ENCODE data around the gene RASL12. TPM values are rescaled to one million over a fixed set of nuclear protein-coding genes. Genes with fewer than 3 reads are reported as not detected.

RASL12 gene
- total and polyA plus RNA-seq, 2 donors (not counting 1 experiment from before 2014, with no cell fraction given) = 9.1 to 50.5 TPM

- Histone ChIP-seq H3K4me3 (replicated peaks in 1 of 4; ENCODE audit: control extremely low read depth in 1 of 4, insufficient read depth in 1 of 4, low read depth in 3 of 4, low read length in 4 of 4) (no peak overlapping the region), H3K27ac (ENCODE audit: insufficient read depth, low read length) (no peak overlapping the region), H3K9me3 (ENCODE audit: control insufficient read depth, insufficient read depth, low read depth, low read length) (no peaks in the 10 kb centered on the region), H2AFZ (ENCODE audit: low read length) (no peak overlapping the region), H3K4me1 (ENCODE audit: control insufficient read depth, extremely low read depth, insufficient read depth, low read length) (no peaks in the 10 kb centered on the region), H3K36me3 (ENCODE audit: control insufficient read depth, insufficient read depth, low read length) (no peaks in the 10 kb centered on the region), H4K20me1 (ENCODE audit: control insufficient read depth, extremely low read depth, insufficient read depth, low read length) (no peaks in the 10 kb centered on the region), H3K4me2 (ENCODE audit: extremely low read depth, insufficient read depth, low read length) (no peak overlapping the region), H3K79me2 (ENCODE audit: control insufficient read depth, insufficient read depth, low read length) (no peaks in the 10 kb centered on the region), H3K9ac (ENCODE audit: insufficient read depth, low read length) (no peak overlapping the region), H3K27me3 (ENCODE audit: control insufficient read depth, insufficient read depth, low read length) (no peaks in the 10 kb centered on the region)
- no peak for DNase-seq (ENCODE audit: low read depth in 2 of 2)
- no peak for TF ChIP-seq CTCF (conservative IDR thresholded peaks at IDR 0.05 in 1 of 2, IDR thresholded peaks at IDR 0.05 in 1 of 2; ENCODE audit: low read depth in 1 of 2, low read length in 2 of 2)
- no peak for TF ChIP-seq EZH2 (IDR thresholded peaks at IDR 0.05; ENCODE audit: low read length, missing control alignments)
These were observed 33.1 kb downstream of the RASL12 start for GRCh38 chr15:65034719-65035118.

- H4K20me1 ChIP-seq (ENCODE audit: control insufficient read depth, extremely low read depth, insufficient read depth, low read length) = no peaks in the 10 kb centered on the region
- DNase-seq (ENCODE audit: low read depth in 2 of 2) = peak; percentile 40 to 76
- H3K79me2 ChIP-seq (ENCODE audit: control insufficient read depth, insufficient read depth, low read length) = peaks cover 4% of the 10 kb centered on the region
- H3K4me2 ChIP-seq (ENCODE audit: extremely low read depth, insufficient read depth, low read length) = no peak overlapping the region
- H3K4me3 ChIP-seq (replicated peaks in 1 of 4; ENCODE audit: control extremely low read depth in 1 of 4, insufficient read depth in 1 of 4, low read depth in 3 of 4, low read length in 4 of 4) = no peak overlapping the region
- no peak overlapping the region for H3K27ac ChIP-seq (ENCODE audit: insufficient read depth, low read length)
- no peaks in the 10 kb centered on the region for H3K36me3 ChIP-seq (ENCODE audit: control insufficient read depth, insufficient read depth, low read length)
- no peaks in the 10 kb centered on the region for H3K4me1 ChIP-seq (ENCODE audit: control insufficient read depth, extremely low read depth, insufficient read depth, low read length)
- no peaks in the 10 kb centered on the region for H3K27me3 ChIP-seq (ENCODE audit: control insufficient read depth, insufficient read depth, low read length)
- no peaks in the 10 kb centered on the region for H3K9me3 ChIP-seq (ENCODE audit: control insufficient read depth, insufficient read depth, low read depth, low read length)
- TF ChIP-seq CTCF (conservative IDR thresholded peaks at IDR 0.05 in 1 of 2, IDR thresholded peaks at IDR 0.05 in 1 of 2; ENCODE audit: low read depth in 1 of 2, low read length in 2 of 2) (peak; percentile 76 to 85), EZH2 (IDR thresholded peaks at IDR 0.05; ENCODE audit: low read length, missing control alignments) (no peak)
- no peak overlapping the region for H2AFZ ChIP-seq (ENCODE audit: low read length)
- H3K9ac ChIP-seq (ENCODE audit: insufficient read depth, low read length) = no peak overlapping the region
These were observed 34.0 kb downstream of the RASL12 start for GRCh38 chr15:65033659-65034269.

GRCh38 chr15:65032801-65033537 lies 34.8 kb downstream of the RASL12 start:
- no peaks in the 10 kb centered on the region for H4K20me1 ChIP-seq (ENCODE audit: control insufficient read depth, extremely low read depth, insufficient read depth, low read length)
- no peaks in the 10 kb centered on the region for H3K4me1 ChIP-seq (ENCODE audit: control insufficient read depth, extremely low read depth, insufficient read depth, low read length)
- no peak overlapping the region for H3K4me3 ChIP-seq (replicated peaks in 1 of 4; ENCODE audit: control extremely low read depth in 1 of 4, insufficient read depth in 1 of 4, low read depth in 3 of 4, low read length in 4 of 4)
- peak overlapping the region; percentile 19 for H2AFZ ChIP-seq (ENCODE audit: low read length)
- no peaks in the 10 kb centered on the region for H3K36me3 ChIP-seq (ENCODE audit: control insufficient read depth, insufficient read depth, low read length)
- DNase-seq (ENCODE audit: low read depth in 2 of 2) = peak; percentile 61 to 71
- H3K27ac ChIP-seq (ENCODE audit: insufficient read depth, low read length) = no peak overlapping the region
- H3K9me3 ChIP-seq (ENCODE audit: control insufficient read depth, insufficient read depth, low read depth, low read length) = no peaks in the 10 kb centered on the region
- H3K27me3 ChIP-seq (ENCODE audit: control insufficient read depth, insufficient read depth, low read length) = no peaks in the 10 kb centered on the region
- H3K9ac ChIP-seq (ENCODE audit: insufficient read depth, low read length) = no peak overlapping the region
- no peak overlapping the region for H3K4me2 ChIP-seq (ENCODE audit: extremely low read depth, insufficient read depth, low read length)
- TF ChIP-seq EZH2 (IDR thresholded peaks at IDR 0.05; ENCODE audit: low read length, missing control alignments) (no peak), CTCF (conservative IDR thresholded peaks at IDR 0.05 in 1 of 2, IDR thresholded peaks at IDR 0.05 in 1 of 2; ENCODE audit: low read depth in 1 of 2, low read length in 2 of 2) (peak; percentile 60 to 77)
- peaks cover 8% of the 10 kb centered on the region for H3K79me2 ChIP-seq (ENCODE audit: control insufficient read depth, insufficient read depth, low read length)

All from fibroblast of lung (primary cell).